Limb (tissue), 2 donors: ENCODE results near the gene ADCK2.
"Not testable (repeated sequence)": the region's sequence is repeated elsewhere in the genome, so short reads cannot be mapped to it uniquely, and the experiment has no call there.

ENCODE experiments used
- DNase-seq, 2 donors: peaks; one replicate each; pipeline ENCODE4 v3.0.0-alpha.2; 2016; ENCODE audit errors: extremely low spot score in 2 of 2

The ADCK2 gene

DNA sequence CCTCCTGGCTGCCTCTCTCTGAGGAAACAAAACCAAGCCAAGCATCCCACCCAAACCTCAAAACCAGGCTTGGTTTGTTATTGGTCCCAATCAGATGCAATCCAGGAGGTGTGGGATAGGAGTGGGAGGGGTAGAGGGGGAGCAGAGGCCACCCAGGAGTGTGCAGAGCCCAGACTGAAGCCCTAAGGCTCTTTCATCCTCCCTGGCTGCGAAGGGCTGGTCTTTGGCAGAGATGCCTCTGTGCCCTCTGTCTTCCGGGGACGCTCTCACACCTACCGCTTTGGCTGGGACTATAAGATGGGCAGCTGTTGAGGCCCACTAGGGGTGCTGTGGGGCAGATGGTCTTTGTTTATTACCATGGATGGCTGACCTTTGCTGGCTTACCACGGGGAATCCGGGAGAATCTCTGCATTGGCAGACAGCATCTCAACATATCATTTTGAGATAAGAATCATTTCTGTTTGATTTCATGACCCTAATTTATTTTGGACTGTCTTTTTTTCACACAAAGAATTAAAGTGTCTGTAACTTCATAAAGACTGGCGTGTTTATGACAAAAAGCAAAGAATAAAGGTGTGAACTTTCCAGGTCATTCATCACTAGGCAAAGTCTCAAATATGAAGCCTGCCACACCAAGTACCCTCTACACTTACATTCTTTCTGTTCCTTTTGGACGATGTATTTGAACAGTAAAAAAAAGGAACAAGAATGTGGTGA is 25.7 kb upstream of the ADCK2 start:
- peak in 1 of 2 donors; percentile 52 for DNase-seq

- no peak for DNase-seq
These were observed 23.1 kb upstream of the ADCK2 start for GRCh38 chr7:140649556-140650205.

DNA sequence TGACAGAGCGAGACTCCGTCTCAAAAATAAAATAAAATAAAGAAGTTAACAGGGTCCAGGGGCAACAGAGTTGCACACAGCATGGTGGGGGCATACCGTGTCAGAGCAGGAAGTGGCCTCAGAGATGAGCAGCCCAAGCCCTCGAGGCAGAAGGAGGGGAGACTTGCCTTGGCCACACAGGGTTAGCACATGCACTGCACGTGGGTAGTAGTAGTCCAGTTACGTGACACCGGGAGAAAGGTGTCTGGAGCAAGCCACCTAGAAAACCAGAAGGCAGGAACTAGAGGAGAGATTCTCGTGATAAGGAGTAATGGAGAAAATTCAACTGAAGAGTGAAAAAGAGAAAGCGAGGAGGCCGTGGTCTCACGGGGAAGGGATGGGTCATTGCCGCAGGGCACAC is 22.4 kb upstream of the ADCK2 start:
- no peak for DNase-seq

DNA sequence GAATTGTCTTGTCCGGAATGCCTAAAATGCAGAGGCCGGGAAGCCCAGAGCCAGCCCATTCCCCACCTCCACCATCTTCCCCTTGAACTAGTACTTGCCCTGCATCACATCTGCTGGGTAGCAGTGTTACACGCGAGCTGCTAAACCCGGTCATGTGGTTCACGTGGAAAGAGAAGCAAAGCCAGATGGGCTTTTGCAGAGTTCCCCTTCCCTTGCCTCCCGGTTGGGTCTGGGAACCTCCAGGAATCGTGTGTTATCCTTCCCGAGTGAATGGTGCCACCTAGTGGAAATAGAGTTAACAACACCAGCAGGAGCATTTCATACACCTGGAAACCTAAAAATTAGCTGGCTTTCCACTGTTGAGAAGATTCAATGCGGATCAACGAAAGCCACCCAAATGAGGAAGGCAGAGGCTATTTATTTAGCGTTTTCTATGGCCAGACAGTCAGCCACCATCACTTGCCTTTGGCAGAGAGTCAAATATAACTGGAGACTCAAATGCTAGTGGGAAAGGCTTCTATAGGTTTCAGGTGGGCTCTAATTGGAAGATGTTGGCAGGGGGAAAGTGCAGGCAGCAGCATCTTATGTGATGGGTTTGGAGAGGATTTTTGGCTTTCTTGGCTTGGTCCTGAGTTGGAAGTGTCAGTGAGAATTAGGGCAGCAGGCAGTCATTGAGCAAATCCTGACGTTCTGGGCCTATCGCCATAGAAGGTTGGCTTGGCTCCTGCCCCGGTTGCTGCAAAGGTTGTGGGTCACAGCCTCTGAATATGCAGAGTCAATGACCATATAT is 19.2 kb upstream of the ADCK2 start:
- DNase-seq, result peak; percentile 80 to 90

- DNase-seq, result no peak
These were observed 18.7 kb upstream of the ADCK2 start for GRCh38 chr7:140654109-140654387.

- no peak for DNase-seq
These were observed 18.1 kb upstream of the ADCK2 start for GRCh38 chr7:140654661-140655060.

DNA sequence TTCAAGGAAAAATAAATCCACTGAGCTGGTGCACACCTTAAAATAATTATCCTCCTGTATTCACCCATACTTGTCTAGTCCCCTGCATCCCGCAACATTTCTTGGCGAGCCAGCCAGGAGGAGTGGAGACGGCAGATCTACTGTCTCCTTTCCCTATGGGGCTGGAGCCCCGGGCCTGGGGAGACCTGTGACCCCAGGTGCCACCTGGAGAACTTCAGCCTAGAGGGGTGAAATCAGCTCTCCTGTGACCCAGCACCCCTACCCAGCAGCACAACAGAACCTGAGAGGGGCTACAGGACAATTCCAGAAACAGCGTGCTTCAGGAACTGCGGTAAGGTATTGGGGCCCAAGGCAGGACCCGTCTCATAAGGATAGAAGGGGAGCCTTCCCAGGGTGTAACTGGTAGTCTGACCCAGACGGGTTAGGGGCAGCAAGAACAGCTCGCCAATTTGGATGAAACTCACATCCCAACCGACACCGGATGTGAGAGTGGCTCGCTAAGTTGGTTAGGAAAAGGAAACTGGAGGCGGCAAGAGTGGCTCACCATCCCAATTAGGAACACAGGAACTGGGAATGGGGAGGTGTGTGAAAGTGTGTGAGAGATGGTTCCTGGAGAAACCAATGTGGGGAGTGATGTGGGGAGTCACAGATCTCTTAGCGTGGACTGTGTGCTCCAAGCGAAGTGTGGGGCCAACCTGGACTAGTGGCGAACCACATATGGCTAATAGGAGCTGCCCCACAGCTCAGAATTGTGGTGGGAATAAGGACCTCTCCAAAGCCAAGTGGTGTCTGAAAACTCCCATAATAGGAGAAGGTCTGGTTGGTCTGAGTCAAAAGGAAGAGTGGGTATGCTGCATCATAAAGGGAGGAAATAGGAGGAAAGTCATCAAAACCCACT is 17.0 kb upstream of the ADCK2 start:
- DNase-seq, result no peak

DNA sequence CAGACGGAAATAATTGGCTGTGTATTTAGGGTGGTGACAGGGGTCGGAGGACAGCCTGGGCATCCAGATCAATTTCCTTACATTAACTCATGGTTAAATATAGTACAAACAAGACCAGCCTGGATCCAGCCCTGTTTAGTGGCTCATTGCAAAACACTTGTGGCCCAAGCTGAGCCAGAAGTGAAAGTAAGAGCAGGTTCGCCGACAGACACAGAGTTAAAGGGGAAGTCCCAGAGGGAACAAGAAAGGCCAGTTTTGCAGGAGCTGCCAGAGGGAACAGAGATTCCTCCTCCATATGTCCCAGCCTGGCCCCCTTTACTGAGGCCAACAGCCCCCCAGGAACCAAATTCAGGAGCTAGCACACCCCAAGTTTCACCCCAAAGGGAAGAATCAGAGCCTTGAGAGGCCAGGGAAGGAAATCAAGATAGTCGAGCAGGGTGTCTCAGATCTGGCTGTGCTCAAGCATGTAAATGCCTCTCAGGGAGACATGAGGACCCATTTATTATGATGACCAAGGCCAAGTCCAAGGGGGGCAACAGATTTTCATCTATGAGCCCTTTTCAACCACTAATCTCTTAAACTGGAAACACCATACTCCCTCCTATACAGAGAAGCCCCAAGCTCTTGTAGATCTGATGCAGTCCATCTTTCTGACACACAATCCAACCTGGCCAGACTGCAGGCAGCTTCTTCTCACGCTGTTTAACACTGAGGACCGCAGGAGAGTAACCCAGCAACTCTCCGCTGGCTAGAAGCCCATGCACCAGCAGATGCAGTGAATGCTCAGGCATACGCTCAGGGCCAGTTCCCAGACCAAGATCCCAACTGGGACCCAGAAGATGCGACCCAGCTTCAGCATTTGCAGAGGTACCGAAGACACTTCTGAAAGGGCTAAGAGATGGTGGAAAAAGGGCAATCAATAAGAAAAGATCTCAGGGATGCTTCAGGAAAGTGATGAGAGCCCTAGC is 15.9 kb upstream of the ADCK2 start:
- DNase-seq, result peak in 1 of 2 donors; percentile 51

DNA sequence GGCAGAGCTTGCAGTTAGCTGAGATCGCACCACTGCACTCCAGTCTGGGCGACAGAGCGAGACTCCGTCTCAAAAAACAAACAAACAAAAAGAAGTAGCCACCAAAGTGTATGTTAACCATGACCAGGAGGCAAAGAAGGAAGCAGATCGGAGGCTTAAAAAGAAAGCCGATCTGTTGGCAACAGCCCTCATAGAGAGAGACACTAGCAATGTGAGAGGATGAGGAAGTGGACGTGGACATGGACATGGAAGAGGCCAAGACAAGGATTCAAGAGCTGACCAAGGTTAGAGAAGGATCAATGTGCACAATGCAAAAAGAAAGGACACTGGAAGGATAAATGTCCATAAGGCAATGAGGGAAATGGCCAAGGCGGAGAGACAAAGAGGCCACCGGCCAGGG is 14.9 kb upstream of the ADCK2 start:
- DNase-seq, result no peak

DNA sequence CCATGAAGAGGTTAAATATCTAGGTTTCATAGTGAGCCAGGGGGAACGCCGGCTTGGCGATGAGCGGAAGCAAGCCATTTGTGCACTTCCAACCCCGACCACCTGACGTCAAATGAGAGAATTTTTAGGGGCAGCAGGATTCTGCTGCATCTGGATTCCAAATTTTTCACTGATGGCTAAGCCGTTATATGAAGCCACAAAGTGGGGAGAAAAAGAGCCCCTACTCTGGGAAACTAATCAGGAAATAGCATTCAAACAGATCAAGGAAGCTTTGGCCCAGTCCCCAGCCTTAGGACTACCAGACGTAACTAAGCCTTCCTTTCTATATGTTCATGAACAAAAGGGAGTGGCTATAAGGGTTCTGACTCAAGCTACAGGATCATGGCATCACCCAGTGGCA is 12.9 kb upstream of the ADCK2 start:
- DNase-seq, result peak in 1 of 2 donors; percentile 47

DNA sequence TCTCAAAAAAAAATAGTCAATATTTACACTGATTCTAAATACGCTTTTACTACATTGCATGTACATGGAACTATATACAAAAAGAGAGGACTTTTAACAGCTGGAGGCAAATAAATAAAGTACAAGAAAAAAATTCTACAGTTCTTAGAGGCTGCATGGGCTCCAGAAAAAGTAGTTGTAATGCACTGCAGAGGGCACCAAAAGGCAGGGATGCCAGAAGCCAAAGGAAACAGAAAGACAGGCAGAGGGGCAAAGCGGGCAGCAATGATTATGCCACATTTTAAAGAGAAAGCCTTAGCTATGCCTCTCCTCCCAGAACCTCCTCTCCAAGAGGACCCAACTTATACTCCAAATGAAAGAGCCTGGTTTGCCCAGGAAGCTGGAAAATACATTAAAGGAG is 11.6 kb upstream of the ADCK2 start:
- DNase-seq, result no peak

GRCh38 chr7:140662938-140663337 is 9.8 kb upstream of the ADCK2 start:
- not testable (repeated sequence) for DNase-seq

DNA sequence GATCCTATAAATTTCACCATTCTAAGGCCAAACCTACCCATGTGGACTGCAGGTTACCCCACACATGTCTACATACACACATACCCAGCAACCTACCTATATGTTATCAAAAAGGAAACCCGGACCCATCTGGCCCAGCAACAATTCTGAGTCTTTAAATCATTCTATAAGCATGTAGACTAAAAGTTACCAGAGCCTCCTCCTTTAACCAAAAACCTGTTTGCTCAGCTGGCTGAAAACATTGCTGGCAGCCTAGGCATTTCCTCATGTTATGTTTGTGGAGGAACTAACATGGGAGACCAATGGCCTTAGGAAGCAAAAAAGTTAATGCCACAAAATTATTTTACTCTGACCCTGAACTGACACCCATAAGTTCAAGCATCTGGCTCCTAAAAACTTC is 5.3 kb upstream of the ADCK2 start:
- no peak for DNase-seq

GRCh38 chr7:140668641-140669040 is 4.1 kb upstream of the ADCK2 start:
- no peak for DNase-seq

- DNase-seq, result no peak
These were observed 3.4 kb upstream of the ADCK2 start for GRCh38 chr7:140669352-140669751.

GRCh38 chr7:140669862-140670261 is 2.9 kb upstream of the ADCK2 start:
- not testable (repeated sequence) for DNase-seq

GRCh38 chr7:140670343-140670935 is 2.3 kb upstream of the ADCK2 start:
- DNase-seq, result no peak

DNA sequence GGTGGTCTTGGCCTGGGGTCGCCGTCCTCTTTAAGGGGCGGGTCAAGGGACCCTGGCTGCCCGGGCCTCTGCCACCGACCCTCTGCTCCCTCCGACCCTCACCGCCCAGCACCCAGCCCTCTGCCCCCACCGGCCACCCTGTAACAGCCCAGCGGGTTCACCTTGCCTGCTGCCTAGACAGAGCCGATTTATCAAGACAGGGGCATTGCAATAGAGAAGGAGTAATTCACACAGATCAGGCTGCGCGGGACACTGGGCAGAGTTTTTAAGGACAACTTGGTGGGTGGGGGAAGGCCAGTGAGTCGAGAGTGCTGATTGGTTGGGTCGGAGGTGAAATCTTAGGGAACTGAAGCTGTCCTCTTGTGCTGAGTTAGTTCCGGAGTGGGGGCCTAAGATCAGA is 779 bp upstream of the ADCK2 start:
- no peak for DNase-seq

GRCh38 chr7:140673063-140673773 is 473 bp downstream of the ADCK2 start:
- DNase-seq, result peak; percentile 38 to 79
